DMS153 (cell line): ENCODE data around the gene KIF26B.

Source experiments
- DNase-seq: peaks from one replicate; lab custom pipeline; 2025; lab: John Stamatoyannopoulos, UW

KIF26B gene

GRCh38 chr1:245172026-245172425 lies 17.2 kb downstream of the KIF26B start:
- no peak for DNase-seq

DNA sequence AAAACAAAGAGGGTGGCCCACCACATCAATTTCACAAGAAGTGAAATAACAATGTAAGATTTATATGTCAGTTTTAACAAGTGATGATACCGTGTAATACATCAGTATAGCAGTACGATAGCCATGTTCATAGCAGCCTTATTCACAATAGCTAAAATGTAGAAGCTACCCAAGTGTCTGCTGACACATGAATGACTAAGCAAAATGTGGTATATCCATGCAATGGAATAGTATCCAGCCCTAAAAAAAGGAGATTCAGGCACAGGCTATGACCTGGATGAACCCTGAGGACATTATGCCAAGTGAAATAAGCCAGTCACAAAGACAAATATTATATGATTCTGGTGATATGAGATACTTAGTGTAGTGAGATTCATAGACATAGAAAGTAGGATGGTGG lies 18.0 kb downstream of the KIF26B start:
- no peak for DNase-seq

DNA sequence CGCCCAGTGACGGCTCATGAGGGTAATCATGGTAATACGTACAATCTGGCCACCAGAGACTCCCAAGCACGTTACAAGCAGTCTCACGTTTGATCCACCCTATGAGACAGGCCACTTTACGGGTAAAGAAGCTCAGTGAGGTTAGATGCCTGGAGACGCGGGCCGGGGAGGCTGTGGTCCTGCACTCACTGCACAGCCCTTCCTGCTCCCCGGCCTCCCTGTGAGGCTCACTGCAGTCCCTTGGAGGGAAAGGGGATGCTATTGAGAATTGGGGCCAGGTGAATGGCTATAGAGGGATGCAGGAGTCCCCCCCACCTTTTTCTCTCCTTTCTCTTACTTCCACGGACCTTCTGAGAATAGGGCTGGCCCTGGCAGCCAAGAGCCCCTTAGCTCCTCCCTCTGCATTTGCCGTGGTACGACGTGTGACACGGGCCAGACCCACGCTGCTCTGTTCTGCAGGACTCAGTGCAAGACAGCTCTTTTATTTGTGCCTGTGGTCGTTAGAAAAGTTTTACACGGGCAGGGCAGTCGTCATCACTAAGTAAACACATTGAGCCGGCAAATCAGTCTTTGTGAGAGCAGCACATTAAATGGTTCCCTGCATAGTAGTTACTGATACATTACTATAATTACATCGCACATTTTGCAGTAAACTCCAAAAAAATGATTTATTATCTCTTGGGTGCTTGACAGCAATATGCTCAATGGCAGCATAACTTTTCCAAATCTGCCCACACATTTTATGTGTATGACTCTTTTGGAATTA lies 18.8 kb downstream of the KIF26B start:
- DNase-seq, result peak; percentile 21

DNA sequence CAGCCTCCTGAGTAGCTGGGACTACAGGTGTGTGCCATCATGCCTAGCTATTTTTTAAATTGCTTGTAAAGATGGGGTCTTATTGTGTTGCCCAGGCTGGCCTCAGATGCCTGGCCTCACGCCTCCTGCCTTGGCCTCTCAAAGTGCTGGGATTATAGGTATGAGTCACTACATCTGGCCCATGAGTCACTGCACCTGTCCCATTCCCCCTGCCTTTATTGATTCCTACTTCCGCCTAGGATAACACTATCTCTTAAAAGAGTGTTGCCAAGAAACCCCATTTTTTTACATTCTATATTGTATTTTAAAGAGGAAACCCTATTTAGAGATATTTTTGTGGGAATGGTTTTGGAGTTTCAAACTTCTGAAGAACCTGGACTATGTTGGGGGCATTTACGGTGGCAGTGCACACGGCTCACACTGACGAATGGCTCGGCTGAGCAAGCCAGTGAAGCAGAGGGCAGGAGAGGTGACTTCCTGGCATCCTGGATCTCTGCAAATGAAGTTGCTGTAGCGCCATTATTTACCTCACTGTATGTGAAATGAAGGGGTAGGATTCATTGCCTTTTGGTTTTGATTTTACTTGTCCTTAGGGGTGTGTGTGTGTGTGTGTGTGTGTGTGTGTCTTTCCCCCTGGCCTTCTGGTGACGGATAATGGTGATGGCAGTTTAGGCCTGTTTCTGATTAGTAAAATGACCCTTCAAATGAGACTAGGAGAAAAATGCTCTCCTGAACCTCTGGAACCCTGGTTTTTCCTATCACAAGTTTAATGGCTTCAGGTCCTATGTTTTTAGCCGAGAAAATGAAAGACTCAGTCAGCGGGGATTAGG lies 22.5 kb downstream of the KIF26B start:
- DNase-seq, result peak; percentile 93

- peak; percentile 39 for DNase-seq
Observed at GRCh38 chr1:245179706-245180105, 24.9 kb downstream of the KIF26B start.

DNA sequence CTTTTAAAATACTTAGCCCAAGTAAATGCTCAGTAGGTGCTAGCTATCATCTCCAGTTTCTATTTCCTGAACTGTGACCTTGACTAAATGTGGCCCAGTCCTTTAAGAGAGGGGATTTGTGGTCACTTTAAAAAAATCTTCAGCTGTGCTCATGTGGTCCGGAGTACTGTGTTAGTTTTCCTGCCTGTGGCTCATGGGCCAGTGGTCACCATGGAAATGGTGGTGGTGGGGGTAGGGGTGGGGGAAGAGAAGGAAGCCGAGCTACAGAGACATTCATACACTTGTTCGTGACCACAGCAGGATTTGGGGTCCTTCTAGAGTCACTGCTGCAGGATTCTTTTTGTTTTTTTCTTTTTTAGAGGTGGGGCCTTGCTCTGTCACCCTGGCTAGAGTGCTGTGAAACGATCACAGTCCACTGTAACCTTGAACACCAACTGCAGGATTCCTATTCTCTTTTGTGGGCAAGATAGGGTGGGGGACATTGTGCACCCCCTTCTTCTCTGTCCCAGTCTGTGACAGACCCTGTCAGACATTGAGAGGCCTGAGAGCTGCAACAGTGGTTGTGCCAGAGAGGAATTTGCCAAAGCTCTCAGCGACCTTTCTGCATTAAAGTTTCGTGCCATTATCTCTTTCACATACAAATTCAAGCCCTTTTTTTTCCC lies 25.8 kb downstream of the KIF26B start:
- DNase-seq, result no peak

DNA sequence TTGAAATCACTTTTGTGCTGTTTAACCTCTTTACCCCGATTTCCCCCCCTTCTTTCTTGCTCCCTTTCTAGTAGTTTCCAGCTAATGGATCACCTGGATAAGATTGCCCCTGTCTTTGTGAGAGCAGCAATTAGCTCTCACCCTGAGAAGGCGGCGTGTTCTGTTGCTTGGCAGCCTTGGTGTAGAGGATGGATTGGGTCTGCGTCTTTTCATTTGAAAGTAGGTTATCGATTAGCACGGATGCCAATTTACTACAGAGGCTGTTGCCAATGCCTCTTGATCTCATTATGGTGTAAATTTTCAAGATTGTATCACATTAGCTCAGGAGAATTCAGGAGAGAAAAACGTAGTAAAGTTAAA lies 26.4 kb downstream of the KIF26B start:
- DNase-seq, result no peak

- DNase-seq, result no peak
Observed at GRCh38 chr1:245182028-245182427, 27.2 kb downstream of the KIF26B start.

DNA sequence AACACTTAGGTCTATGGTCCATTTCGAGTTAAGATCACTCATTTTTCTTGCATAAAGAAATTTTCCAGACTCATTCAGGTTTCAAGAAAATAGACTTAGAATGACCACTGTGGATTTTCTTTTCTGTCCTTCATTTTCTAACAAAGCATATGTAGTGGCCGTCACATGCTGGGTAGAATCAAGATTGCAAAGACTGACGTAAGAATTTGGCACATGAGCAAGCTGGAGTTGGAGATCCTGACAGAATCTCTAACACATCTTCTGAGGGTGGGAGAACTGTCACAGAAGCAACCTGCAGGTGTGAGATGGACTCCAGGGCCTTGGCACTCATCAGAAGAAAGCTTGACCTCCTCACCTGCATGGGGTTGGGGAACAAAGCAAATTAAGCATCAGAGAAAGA lies 28.6 kb downstream of the KIF26B start:
- peak; percentile 15 for DNase-seq

- no peak for DNase-seq
Observed at GRCh38 chr1:245184779-245185178, 30.0 kb downstream of the KIF26B start.

- DNase-seq, result no peak
Observed at GRCh38 chr1:245188403-245188802, 33.6 kb downstream of the KIF26B start.

GRCh38 chr1:245195398-245195797 lies 40.6 kb downstream of the KIF26B start:
- no peak for DNase-seq

DNA sequence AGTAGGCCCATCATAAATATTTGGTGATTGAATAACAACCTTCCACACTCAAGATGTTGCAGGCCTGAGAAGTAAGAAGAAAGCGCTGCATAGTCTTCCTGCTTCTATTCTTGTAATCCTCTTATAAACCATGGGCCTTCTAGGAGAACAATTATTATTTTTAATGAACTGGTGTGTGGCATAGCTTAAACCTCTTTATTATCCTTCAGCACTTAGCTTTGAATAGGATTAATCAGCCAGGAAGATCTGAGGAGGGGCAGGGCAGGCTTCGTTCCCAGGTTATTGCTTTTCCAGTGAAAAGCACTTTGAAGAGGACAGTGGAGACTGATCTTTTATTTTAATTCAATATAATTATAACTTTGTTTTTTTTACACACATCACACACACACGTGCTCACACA lies 42.3 kb downstream of the KIF26B start:
- DNase-seq, result no peak

GRCh38 chr1:245197911-245198379 lies 43.2 kb downstream of the KIF26B start:
- DNase-seq, result no peak

GRCh38 chr1:245198748-245199516 lies 44.1 kb downstream of the KIF26B start:
- no peak for DNase-seq

DNA sequence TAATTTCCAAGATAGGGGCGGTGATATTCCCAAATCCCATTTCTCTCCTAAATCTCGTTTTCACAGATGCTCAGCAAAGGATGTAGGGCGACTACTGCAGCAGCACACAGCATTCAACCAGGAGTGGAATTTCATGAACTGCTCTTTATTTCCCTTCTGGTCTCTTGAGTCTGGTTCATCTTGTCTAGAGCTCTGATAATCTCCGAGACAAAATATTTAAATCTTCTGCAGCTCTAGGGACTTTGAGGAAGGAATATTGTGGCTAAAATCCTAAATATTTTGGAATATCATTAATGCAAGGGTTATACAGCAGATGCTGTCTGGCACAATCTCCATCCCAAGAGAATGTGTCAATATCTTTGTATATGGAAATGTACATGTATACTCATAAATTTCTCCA lies 45.4 kb downstream of the KIF26B start:
- no peak for DNase-seq

DNA sequence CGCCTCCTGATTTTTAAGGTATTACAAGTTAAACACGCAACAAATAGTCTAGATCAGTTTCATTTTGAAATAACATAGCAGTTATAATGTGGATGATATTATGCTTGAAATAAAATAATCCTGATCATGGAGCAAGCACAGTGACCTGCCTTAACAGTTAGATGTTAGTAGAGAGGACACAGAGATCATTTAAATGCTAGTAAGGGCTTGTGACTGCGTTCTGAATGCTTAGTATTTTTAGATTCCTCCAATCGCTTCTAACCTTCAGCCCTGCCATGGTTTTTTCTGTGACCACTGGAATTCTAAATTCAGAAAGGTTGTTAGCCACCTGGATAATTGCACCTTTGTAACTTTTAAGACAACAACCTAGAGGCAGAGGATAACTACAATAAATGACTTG lies 46.4 kb downstream of the KIF26B start:
- DNase-seq, result no peak

DNA sequence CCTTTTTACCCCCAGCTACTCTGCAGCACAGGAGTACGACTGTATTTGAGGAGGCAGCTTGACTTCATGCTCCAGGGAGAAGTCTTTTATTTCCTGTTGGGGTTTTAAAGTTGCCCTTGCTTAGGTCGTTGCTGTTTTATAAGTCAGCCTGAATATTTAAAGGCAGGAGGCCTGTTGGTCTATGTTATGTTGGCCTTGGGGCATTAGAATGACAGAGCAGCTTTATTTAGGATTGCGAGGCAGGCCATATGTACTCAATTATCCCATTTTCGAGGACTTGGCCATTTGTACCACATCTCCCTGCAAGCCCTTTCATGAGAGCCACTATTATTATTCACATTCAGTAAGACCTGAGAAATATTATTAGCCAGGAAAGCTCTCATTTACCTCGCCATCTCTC lies 47.0 kb downstream of the KIF26B start:
- DNase-seq, result no peak

GRCh38 chr1:245205396-245205795 lies 50.6 kb downstream of the KIF26B start:
- DNase-seq, result no peak

- DNase-seq, result no peak
Observed at GRCh38 chr1:245205864-245206263, 51.1 kb downstream of the KIF26B start.

DNA sequence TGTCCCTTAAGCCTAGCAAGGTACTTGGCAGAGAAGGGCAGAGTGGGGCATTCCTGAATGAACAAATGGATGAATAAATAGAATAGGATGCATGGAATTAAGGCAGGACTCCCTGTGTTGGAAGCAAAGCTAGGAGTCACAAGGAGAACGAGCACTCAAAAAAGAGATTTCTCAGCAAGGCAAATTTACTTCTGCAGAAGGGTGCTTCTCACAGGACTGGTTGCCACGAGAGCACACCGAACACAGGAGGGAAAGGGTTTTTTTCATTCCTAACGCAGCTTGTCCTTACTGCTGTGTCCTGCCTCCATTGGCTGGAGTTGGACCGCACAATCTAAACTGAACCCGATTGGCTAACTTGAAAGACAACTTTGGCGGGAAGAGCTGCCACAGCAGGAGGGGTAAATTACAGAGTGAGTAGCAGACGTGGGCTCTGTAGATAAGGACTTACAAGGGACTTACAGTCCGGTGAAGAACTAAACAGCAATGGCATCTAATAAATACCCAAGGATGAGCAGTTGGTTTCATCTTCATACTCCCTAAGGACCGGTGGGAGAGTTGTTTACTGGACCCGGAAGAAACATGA lies 52.4 kb downstream of the KIF26B start:
- DNase-seq, result no peak

DNA sequence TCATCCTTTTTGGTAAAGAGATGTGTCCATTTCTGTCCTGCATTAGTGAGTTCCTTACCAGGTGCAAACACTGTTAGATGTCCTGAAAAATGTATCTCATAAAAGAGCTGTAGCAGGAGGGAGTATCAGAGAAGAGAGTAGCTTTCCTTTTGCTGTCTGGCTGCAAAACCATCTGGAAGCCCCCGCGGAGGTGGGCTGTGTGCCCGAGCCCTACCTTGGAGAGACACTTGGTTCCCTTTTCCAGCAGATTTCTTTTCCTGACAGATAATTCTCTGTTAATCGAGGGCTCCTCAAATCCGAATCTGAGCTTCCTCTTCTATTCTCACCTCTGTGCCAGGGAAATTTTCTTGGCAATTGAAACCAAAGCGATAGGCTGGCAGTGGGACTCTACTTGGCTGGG lies 53.0 kb downstream of the KIF26B start:
- DNase-seq, result no peak
